ENCODE measurements around the gene KCNJ6.

- TF ChIP-seq CTCF (IDR thresholded peaks at IDR 0.05) (no peak), EZH2phosphoT487 (IDR thresholded peaks at IDR 0.05) (no peak)
Measured at GRCh38 chr21:37562920-37563640, 353.2 kb downstream of the KCNJ6 start.
